NCI-H446 treated with DMSO at 0.1 percent for 48 hours (cell line): Measurements from ENCODE around the gene CSNK1A1L.

Source experiments
- DNase-seq: peaks from one replicate; lab custom pipeline; 2025; lab: John Stamatoyannopoulos, UW

CSNK1A1L gene

GRCh38 chr13:37105251-37105714, at the start of gene CSNK1A1L:
Gene CSNK1A1L, minus strand, starts transcription at chr13:37105664. Its CDS starts 408 bp downstream, at chr13:37105256.
- DNase-seq: no peak

- DNase-seq: no peak
Measured at GRCh38 chr13:37149380-37149779, 43.9 kb upstream of the CSNK1A1L start.

- DNase-seq: no peak
Measured at GRCh38 chr13:37148501-37148900, 43.0 kb upstream of the CSNK1A1L start.

- no peak for DNase-seq
Measured at GRCh38 chr13:37144661-37145060, 39.2 kb upstream of the CSNK1A1L start.

- no peak for DNase-seq
Measured at GRCh38 chr13:37143911-37144310, 38.4 kb upstream of the CSNK1A1L start.

- DNase-seq: no peak
Measured at GRCh38 chr13:37142877-37143276, 37.4 kb upstream of the CSNK1A1L start.

- no peak for DNase-seq
Measured at GRCh38 chr13:37141011-37141410, 35.5 kb upstream of the CSNK1A1L start.

- no peak for DNase-seq
Measured at GRCh38 chr13:37139356-37139755, 33.9 kb upstream of the CSNK1A1L start.

- DNase-seq: no peak
Measured at GRCh38 chr13:37138926-37139325, 33.5 kb upstream of the CSNK1A1L start.

- DNase-seq: no peak
Measured at GRCh38 chr13:37138169-37138568, 32.7 kb upstream of the CSNK1A1L start.

- no peak for DNase-seq
Measured at GRCh38 chr13:37136633-37137032, 31.2 kb upstream of the CSNK1A1L start.

GRCh38 chr13:37136187-37136586, 30.7 kb upstream of the CSNK1A1L start:
- DNase-seq: no peak

- no peak for DNase-seq
Measured at GRCh38 chr13:37134411-37135041, 29.1 kb upstream of the CSNK1A1L start.

GRCh38 chr13:37132211-37132610, 26.7 kb upstream of the CSNK1A1L start:
- no peak for DNase-seq

GRCh38 chr13:37131092-37131491, 25.6 kb upstream of the CSNK1A1L start:
- DNase-seq: no peak

- no peak for DNase-seq
Measured at GRCh38 chr13:37129866-37130265, 24.4 kb upstream of the CSNK1A1L start.

- peak; percentile 93 for DNase-seq
Measured at GRCh38 chr13:37127691-37128241, 22.3 kb upstream of the CSNK1A1L start.

GRCh38 chr13:37123337-37123736, 17.9 kb upstream of the CSNK1A1L start:
- DNase-seq: no peak

GRCh38 chr13:37118016-37118415, 12.6 kb upstream of the CSNK1A1L start:
- DNase-seq: peak; percentile 65

- DNase-seq: no peak
Measured at GRCh38 chr13:37114250-37114649, 8.8 kb upstream of the CSNK1A1L start.

- no peak for DNase-seq
Measured at GRCh38 chr13:37113534-37113933, 8.1 kb upstream of the CSNK1A1L start.

- DNase-seq: no peak
Measured at GRCh38 chr13:37109051-37109678, 3.7 kb upstream of the CSNK1A1L start.

GRCh38 chr13:37107868-37108267, 2.4 kb upstream of the CSNK1A1L start:
- no peak for DNase-seq
